ENCODE data around the gene KBTBD3.
A peak's percentile ranks its signal among the peaks of the same experiment; 100 is the strongest.
"Not testable (repeated sequence)": the region's sequence is repeated elsewhere in the genome, so short reads cannot be mapped to it uniquely, and the experiment has no call there.

The KBTBD3 gene

DNA sequence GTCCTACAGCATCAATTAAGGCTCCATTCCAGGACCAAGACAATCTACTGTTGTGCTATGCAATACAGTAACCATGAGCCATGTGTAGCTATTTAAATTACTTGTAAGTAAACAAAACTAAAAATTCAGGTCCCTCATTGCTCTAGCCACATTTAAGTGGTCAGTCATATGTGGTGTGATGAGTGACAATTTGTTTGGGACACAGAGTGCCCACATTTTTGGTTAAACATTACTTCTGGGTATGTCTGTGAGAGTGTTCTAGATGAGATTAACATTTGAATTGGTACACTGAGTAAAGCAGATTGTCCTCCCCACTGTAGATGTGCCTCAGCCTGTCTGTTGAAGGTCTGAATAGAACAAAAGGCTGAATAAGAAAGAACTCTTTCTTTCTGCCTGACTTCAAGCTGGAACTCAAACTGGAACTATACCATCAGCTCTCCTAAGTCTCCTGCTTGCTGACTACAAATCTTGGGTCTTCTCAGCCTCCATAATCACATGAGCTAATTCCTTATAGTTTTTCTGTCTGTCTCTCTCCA, 15.8 kb downstream of the KBTBD3 start:
- no peak for DNase-seq

DNA sequence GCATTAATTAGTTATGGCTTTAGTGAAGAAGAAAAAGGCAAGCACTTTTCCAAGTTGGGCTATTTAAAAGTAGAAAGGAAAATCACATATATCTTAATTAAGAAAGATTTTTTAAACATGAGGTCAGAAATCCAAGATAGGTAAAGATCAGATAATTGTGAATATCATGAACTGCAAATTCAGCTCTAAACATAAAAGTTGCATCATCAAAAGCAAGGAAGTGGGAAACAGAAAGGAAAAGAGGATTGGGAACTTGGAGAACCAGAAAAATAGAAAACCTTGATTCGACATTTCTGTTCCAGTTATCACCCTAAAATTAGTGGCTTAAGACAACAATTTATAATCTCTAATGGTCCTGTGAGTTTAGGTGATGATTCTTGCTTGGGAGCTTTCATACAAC, 17.5 kb downstream of the KBTBD3 start:
- no peak for DNase-seq

DNA sequence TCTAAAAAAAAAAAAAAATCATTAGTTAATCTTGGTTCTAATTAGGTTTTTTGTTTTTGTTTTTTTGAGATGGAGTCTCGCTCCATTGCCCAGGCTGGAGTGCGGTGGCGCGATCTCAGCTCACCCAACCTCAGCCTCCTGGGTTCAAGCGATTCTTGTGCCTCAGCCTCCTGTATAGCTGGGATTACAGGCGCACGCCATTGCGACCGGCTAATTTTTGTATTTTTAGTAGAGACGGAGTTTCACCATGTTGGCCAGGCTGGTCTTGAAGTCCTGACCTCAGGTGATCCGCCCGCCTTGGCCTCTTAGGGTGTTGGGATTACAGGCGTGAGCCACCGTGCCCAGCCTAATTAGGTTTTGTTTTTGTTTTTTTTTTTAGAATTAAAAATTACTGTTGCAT, 18.8 kb downstream of the KBTBD3 start:
- DNase-seq = not testable (repeated sequence)

GRCh38 chr11:106051103-106051502, 26.0 kb downstream of the KBTBD3 start:
- DNase-seq = no peak

DNA sequence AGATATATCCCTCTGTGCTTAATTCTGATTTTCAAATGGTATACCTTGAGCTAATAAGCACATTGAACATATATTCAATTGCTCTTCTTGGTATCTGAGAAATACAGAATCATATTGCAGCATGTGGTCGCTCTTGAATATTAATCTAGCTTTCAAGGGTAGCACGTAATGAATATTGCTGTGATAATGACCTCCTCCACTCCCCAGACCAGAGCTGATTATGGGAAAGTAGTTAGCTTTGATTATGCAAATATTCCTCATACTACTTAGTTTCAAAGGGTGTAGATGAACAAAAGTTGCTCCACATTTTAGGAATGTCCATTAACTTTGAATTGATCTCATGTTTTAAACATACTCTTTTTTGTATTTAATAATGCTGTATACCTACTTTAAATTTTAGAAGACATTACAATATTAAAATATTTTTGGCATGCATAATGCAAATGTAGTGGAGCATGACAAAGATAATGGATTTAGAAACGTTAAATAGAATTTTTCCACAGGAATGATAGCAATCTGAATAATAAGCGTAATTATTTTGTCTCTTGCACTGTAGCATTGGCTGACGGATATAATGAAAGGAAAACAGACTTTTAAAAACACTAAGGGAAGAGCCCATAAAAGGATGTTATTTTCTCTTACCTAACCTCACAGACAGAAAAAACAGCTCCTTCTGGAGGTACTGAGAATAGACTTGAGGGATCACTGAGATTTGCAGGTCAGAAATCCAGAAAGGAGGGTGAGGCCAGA, 27.2 kb downstream of the KBTBD3 start:
- no peak for DNase-seq

DNA sequence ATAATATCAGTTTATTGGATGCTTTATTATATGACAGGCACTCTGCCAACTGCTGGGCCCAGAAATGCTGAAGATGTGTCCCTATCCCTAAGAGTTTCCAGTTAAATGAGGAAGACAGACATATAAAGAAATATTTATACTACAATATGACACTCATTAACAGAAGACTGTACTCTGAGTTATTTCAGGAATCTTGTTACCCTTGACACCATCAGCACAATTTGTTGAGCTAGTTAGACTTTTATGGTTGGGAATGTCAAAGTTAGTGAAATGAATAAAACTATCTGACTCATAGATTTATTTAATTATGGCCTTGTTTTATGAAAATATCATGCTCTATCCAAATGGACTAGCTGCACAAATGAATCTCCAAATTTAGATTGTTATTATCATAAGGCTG, 29.5 kb downstream of the KBTBD3 start:
- DNase-seq = no peak

- DNase-seq = no peak
Observed at GRCh38 chr11:106043540-106043939, 33.6 kb downstream of the KBTBD3 start.

DNA sequence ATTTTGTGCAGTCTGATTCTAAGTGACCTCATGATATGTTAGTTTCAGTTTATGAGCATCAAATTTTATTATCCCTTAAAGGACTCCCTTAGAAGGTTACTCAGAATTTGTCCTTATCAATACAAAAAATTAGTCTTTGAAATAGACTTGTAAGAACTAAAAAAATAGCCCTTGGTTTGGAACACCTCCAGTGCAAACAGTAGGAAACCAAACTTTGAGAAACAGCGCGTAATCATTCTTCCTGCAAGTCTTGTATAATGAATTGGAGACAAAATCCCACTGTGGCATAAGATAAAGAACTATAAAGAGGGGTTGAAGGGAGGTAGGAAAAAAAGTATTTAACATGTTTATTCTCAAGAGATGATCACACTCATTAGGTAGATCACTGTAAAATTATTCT, 44.3 kb downstream of the KBTBD3 start:
- DNase-seq = no peak

DNA sequence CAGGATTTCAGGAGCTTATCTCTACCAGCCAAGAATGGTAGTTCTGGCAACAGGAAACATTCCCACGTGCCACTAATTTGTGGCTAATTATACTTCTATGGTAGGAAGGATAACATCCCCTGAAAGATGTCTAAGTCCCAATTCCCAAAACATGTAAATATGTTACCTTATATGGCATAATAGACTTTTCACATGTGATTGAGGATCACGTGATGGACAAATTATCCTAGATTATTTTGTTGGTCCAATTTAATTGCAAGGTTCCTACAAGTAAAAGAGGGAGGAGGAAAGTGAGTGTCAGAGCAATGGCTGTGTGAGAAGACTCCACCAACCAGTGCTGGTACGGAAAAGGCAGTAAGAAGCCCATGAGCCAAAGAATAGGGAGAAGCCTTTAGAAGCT, 45.2 kb downstream of the KBTBD3 start:
- DNase-seq = no peak

DNA sequence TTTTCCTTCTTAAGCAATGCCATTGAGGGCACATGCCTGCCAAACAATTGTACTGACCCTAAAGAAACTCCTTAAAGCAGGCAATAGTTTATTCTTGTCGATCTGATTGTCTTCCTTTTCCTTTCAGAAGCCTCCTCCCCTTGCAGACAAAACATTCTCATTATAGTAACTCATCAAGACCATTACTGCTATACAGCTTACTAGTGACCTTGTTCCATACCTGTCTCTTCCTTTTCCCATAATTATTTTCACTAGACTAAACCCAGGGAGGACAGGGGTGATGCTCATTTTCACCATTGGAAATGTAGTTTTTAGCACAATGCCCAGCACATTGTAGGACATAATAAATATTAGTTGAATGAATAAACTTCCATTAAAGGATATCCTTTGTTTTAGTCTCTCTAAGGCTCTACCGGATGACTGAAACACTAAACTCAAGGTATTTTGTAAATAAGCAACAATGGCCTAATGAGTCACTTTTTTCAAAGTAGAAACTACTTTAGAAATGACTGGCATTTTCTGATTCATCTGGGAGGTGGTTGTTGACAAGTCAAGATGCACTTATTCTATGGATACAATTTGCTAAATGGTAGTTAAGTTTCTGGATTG, 45.8 kb downstream of the KBTBD3 start:
- DNase-seq = no peak

DNA sequence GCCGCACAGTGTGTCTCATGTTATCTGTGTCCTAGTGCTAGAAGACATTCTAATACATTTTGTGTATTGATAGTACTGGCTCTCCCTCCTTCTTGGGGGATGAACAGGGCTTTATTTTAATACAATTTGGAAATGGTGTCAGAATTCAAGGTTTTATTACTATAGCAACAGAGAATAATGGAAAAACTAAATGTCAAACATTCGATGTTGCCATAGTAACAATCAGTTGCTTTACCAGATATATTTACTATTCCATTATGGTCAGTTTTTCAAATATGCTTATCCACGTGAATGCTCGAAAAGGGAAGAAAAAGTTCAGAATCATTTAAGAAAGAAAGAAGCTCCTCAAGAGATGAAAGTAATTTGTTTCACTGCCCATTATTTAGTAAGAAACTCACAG, 46.5 kb downstream of the KBTBD3 start:
- DNase-seq = no peak

- no peak for DNase-seq
Observed at GRCh38 chr11:106022795-106023275, 54.3 kb downstream of the KBTBD3 start.

- DNase-seq = peak; percentile 99
Observed at GRCh38 chr11:106021967-106022794, 55.0 kb downstream of the KBTBD3 start, which contains the start of gene MSANTD4. Gene MSANTD4 (minus strand): TSS chr11:106022240. CDS start chr11:106010917, 11,323 bp downstream.

DNA sequence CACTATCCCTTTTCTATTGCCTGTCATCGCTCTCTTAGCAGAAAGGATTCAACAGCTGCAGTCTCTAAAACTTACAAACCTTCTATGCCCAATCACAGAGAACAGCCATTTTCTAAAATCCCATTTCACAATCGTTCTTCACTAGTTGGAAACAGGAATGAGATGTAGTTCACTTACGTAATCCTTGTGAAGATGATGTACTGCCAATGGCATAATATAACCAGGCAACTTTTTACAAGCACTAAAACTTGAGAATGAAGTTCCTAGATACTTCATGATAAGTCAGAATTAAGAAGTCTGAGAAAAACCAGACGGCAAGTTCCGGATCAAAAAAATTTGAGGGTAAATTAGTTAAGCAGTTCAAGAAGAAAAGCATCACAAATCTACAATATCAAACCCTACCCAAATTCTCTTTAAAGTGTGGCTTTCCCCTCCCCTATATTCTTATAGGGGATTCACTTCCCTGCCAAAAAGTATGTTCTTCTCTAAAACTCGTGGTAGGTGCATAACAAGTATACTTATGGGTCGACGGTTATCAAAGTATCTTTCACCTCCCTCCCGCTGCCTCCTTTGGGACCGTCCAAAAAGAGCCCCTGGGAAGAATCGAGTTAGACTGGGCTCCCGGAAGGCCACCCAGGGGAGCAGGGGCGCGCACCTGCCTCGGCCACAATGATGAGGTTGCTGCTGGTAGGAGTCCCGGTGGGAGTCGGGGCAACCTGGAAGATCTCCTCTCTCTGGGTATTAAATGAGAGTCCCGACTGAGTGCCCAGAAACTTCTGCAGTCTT, 55.8 kb downstream of the KBTBD3 start:
- DNase-seq = no peak

DNA sequence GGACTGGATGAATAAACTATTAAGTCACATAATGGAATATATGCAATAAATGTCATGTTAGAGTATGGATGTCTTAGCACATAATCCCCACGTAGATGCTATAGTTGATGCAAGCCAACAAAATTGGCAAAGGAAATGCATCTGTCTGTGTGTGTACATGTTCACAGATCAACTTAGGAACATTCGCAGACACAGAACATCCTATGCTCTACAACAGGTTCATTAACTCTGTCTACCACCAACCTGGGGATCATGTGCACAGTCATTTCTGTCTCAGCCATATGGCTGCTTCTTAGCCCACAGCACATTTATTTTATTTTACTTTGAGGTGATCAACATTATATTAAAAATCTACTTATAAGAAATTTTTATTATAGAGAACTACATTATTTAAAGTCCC, 60.1 kb downstream of the KBTBD3 start:
- no peak for DNase-seq

DNA sequence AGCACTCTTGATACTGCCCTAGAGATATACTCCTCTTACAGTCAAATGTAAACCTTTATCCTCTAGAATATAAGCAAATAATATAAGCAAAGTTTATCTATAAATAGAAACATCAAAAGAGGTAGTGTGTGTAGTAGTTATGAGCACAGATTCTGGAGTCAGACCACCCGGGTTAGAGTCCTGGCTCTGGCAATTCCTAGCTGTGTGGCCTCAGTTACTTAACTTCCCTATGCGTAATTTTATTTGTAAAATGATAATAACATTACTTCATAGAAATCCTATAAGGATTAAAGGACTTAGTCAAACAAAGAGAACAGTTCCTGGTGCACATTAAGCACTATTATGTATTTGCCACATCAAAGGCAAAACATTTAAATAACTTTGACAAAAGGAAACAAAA, 62.1 kb downstream of the KBTBD3 start:
- no peak for DNase-seq

DNA sequence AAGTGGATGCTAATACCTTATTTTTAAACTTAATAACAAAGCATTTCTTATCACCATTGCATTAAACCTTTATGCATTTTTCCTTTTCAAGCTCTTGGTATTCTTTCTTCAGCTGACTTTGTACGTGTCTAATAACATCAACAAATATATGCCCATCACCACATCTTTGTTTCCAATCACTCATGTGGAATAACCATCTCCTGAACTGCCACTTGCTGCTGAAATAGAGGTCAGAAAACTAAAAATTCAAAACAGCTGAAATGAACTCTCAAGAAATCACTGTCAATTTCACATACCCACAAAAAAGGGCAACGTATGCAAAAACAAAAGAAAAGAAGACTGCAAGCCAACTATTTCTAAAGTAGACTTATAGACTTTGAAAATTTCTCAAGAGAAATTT, 62.5 kb downstream of the KBTBD3 start:
- no peak for DNase-seq

DNA sequence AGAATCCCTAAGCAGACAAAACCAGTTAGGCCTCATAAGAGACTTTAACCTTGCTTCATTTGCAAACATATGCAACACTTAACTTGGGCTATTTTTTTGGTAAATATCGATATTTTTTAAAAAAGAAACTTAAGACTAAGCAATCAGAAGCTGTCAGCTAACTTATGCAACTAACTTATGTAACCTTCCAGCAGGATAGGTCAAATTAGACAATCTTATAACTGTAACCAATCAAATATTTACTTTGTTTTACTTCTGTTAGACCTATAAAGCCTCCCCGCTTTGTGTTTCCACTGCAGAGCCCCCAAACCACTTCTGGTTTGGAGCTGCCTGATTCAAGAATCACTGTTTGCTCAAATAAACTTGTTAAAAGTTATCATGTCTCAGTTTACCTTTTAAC, 63.1 kb downstream of the KBTBD3 start:
- DNase-seq = no peak

- DNase-seq = no peak
Observed at GRCh38 chr11:106012744-106013143, 64.4 kb downstream of the KBTBD3 start.

- no peak for DNase-seq
Observed at GRCh38 chr11:106011481-106011880, 65.7 kb downstream of the KBTBD3 start.

GRCh38 chr11:106003094-106003493, 74.1 kb downstream of the KBTBD3 start:
- not testable (repeated sequence) for DNase-seq

GRCh38 chr11:106001304-106002012, 75.7 kb downstream of the KBTBD3 start:
- no peak for DNase-seq
